DND-41 (cell line): ENCODE data around the gene LCE7A.

Experiments
- EZH2 ChIP-seq: IDR thresholded peaks from 3 replicates; pipeline ENCODE4 v1.6.1; 2012; ENCODE audit warnings: borderline replicate concordance, low read depth, mild to moderate bottlenecking, moderate library complexity, low read length, inconsistent platforms; ENCODE audit not compliant: severe bottlenecking
- TF ChIP-seq, protein P1 (sequence below): IDR thresholded peaks from 2 replicates; pipeline ENCODE4 v1.5.1; 2012; ENCODE audit warnings: borderline replicate concordance, low read length, moderate library complexity, mild to moderate bottlenecking; ENCODE audit not compliant: poor library complexity, severe bottlenecking; ENCODE audit errors: extremely low read depth

DNA sequence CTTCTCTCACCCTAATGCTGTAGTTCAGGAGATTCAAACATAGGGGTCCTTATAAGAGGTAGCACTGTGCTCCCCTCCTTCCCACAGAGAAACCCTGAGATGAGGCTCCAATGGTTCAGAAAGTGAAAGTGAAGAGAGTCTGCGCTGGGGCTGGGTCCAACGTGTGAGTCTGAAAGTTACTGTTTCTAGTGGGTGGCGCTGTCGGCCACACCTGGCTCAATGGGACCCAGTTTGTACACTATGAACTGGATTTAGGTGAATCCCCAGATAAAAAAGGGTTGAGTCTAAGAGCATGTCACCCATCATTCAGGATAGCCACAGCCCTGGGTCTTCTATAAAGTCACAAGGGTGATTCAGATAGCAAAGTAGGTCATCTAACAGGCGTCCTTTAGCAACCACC is 21.1 kb downstream of the LCE7A start:
- TF ChIP-seq, protein P1, sequence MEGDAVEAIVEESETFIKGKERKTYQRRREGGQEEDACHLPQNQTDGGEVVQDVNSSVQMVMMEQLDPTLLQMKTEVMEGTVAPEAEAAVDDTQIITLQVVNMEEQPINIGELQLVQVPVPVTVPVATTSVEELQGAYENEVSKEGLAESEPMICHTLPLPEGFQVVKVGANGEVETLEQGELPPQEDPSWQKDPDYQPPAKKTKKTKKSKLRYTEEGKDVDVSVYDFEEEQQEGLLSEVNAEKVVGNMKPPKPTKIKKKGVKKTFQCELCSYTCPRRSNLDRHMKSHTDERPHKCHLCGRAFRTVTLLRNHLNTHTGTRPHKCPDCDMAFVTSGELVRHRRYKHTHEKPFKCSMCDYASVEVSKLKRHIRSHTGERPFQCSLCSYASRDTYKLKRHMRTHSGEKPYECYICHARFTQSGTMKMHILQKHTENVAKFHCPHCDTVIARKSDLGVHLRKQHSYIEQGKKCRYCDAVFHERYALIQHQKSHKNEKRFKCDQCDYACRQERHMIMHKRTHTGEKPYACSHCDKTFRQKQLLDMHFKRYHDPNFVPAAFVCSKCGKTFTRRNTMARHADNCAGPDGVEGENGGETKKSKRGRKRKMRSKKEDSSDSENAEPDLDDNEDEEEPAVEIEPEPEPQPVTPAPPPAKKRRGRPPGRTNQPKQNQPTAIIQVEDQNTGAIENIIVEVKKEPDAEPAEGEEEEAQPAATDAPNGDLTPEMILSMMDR: no peak
- TF ChIP-seq EZH2: no peak
